ENCODE measurements around the gene BARHL2.

Gene BARHL2

GRCh38 chr1:90748668-90749067 is 31.6 kb upstream of the BARHL2 start:
- TF ChIP-seq, protein P1, sequence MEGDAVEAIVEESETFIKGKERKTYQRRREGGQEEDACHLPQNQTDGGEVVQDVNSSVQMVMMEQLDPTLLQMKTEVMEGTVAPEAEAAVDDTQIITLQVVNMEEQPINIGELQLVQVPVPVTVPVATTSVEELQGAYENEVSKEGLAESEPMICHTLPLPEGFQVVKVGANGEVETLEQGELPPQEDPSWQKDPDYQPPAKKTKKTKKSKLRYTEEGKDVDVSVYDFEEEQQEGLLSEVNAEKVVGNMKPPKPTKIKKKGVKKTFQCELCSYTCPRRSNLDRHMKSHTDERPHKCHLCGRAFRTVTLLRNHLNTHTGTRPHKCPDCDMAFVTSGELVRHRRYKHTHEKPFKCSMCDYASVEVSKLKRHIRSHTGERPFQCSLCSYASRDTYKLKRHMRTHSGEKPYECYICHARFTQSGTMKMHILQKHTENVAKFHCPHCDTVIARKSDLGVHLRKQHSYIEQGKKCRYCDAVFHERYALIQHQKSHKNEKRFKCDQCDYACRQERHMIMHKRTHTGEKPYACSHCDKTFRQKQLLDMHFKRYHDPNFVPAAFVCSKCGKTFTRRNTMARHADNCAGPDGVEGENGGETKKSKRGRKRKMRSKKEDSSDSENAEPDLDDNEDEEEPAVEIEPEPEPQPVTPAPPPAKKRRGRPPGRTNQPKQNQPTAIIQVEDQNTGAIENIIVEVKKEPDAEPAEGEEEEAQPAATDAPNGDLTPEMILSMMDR (IDR thresholded peaks at IDR 0.05; ENCODE audit: borderline replicate concordance, control extremely low read depth, extremely low read depth, insufficient read depth, missing control alignments): no peak
- no peak for DNase-seq (ENCODE audit: low spot score)
- in situ Hi-C loops (cut with MboI; ENCODE audit: low sequenced_read_pairs, unreplicated experiment): no loop called here

DNA sequence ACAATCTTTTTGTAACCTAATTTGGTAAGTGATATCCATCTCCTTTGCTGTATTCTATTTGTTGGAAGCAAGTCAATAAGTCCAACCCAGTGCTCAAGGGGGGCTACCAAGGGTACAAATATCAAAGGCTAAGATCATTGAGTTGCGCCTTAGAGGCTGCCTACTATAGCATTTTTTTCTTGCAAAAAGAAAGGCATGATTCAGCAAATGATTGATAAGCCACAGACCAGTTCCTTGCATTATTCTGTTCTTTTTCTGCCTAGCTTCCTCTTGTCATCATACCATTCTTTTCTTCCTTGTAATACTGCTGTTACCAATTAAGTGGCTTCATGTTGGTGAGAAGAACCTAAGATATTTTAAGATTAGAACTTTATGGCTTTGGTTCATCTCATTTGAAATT is 29.8 kb upstream of the BARHL2 start:
- in situ Hi-C loops (cut with MboI; ENCODE audit: low sequenced_read_pairs, unreplicated experiment): no loop called here
- TF ChIP-seq, protein P1 (IDR thresholded peaks at IDR 0.05; ENCODE audit: borderline replicate concordance, control extremely low read depth, extremely low read depth, insufficient read depth, missing control alignments): no peak
- no peak for DNase-seq (ENCODE audit: low spot score)

DNA sequence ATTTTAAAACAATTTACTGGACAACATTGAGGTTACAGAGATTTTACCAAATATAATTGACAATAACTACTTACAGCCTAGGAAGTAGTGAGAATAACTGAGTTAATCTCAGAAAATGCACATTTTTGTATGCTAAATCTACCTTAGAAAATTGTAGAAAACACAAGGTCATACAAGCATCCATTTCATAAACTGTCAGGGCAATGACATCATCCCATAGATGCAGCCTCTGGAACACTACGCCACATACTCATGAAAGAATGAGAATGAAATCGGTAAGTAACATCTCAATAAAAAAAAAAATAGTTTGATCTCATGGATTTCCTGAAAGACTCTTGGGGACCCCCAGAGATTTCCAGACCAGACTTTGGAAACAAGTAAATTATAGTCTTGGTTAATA is 28.9 kb upstream of the BARHL2 start:
- in situ Hi-C loops (cut with MboI; ENCODE audit: low sequenced_read_pairs, unreplicated experiment): no loop called here
- no peak for DNase-seq (ENCODE audit: low spot score)
- TF ChIP-seq, protein P1 (IDR thresholded peaks at IDR 0.05; ENCODE audit: borderline replicate concordance, control extremely low read depth, extremely low read depth, insufficient read depth, missing control alignments): no peak

- in situ Hi-C loops (cut with MboI; ENCODE audit: low sequenced_read_pairs, unreplicated experiment): no loop called here
These were observed 15.0 kb upstream of the BARHL2 start for GRCh38 chr1:90732136-90732535.

DNA sequence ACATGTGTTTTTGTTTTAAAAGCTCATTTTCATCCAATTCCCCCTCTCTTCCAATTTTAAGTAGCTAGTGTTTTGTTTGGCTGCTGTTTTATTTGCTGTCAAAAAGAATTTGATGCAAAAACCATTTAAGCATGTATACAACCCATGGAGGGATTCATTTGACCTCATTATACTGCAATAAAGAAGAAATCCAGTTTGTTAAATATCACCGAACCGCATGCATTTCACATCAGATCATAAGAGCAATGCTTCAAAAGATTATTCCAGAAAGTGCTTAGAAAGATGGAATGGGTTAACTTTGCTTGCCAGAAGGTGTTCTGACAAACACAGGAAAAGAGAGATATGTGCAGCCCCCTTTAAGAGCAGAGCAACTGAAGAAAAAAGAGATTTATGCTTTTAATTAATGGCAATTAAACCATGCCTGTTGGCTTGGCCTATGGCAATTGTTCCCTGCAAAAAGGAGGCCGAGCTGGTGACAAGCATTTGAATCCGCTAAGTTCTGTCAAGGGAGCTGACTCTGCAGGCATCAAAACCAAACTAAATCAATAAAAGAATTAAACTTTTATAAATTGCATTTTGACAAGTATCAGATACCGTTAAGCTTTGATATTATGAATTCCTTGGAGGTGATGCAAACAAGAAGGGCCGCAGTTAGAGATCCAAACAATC is 14.4 kb upstream of the BARHL2 start:
- TF ChIP-seq, protein P1 (IDR thresholded peaks at IDR 0.05; ENCODE audit: borderline replicate concordance, control extremely low read depth, extremely low read depth, insufficient read depth, missing control alignments): no peak
- in situ Hi-C loops (cut with MboI; ENCODE audit: low sequenced_read_pairs, unreplicated experiment): no loop called here
- DNase-seq (ENCODE audit: low spot score): no peak

More at GRCh38 chr1:90732136-90732535, 15.0 kb upstream of the BARHL2 start:
- no peak for DNase-seq (ENCODE audit: low spot score)
- TF ChIP-seq, protein P1 (IDR thresholded peaks at IDR 0.05; ENCODE audit: borderline replicate concordance, control extremely low read depth, extremely low read depth, insufficient read depth, missing control alignments): no peak

DNA sequence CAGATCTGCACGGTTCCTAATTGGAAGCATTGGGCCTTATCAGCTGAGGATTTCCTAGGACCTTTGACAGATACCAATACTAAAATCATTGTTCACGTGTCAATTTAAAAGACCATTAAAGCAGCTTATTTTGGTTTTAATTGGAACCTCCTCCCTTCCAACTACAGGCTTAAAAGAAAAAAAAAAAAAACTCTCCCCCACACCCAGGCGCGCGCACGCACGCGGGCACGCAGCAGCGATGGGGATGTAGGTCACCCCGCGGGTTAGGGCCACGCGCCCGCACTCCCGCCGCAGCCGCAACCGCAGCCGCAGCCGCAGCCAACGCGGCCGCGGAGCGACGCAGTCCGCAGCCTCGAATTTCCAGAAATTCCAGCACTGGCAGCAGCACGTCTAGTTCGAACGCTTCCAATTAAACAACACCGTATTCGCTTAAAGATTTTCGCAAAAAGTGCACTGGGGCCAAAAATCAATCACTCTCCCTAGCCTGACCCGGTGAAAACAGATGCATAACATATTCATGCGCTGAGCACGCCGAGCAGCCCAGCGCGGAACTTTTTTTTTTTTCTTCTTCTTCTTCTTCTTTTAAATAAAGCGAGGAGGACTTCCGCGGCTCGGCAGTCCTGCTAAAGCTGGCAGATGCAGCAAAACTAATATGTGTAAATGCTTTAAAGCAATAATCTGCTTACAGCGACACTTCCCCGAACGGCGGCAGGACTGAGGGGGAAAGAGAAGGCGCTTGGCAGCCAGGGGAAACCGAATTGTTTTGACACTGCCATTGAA is 13.3 kb upstream of the BARHL2 start:
- TF ChIP-seq, protein P1 (IDR thresholded peaks at IDR 0.05; ENCODE audit: borderline replicate concordance, control extremely low read depth, extremely low read depth, insufficient read depth, missing control alignments): peak; percentile 8
- in situ Hi-C loops (cut with MboI; ENCODE audit: low sequenced_read_pairs, unreplicated experiment): no loop called here
- peak; percentile 23 for DNase-seq (ENCODE audit: low spot score)

All from GM13976 (cell line).